Ovary (tissue), 9 donors: ENCODE measurements around the gene TCL1B. TPM values are rescaled to one million over a fixed set of nuclear protein-coding genes. Genes with fewer than 3 reads are reported as not detected.

ENCODE experiments used
- DNase-seq, 5 donors: peaks; one replicate each; pipeline ENCODE4 v3.0.0-alpha.2; 2019 to 2020
- H3K27ac ChIP-seq, 2 donors: fragments of 200-600 bp; one replicate each; pipeline versions ENCODE4 v1.5.1 to v1.8.0; 2019 to 2022
- H3K27me3 ChIP-seq: fragments of 200-600 bp; one replicate; pipeline ENCODE4 v1.8.0; 2022
- H3K36me3 ChIP-seq: fragments of 200-600 bp; sonication (generic); one replicate; pipeline ENCODE4 v1.5.1; 2019
- H3K4me1 ChIP-seq: one replicate; pipeline ENCODE4 v1.8.1; 2013; ENCODE audit warnings: mild to moderate bottlenecking, moderate library complexity; ENCODE audit not compliant: insufficient read depth
- H3K4me3 ChIP-seq: fragments of 200-600 bp; sonication (generic); one replicate; pipeline ENCODE4 v1.5.1; 2017
- H3K9me3 ChIP-seq, 2 donors: fragments of 200-600 bp in 1 of 2; sonication (generic) in 1 of 2; one replicate each; pipeline versions ENCODE4 v1.5.1 to v1.8.1; 2013 to 2019; ENCODE audit warnings: mild to moderate bottlenecking in 1 of 2, moderate library complexity in 1 of 2
- EP300 ChIP-seq: sonication (generic); formaldehyde crosslinking; IDR thresholded peaks from one replicate; pipeline ENCODE4 v1.6.1; 2017; ENCODE audit warnings: antibody characterized with exemption
- POLR2A ChIP-seq: fragments of 450-650 bp; IDR thresholded peaks from one replicate; pipeline ENCODE4 v1.6.1; 2017; ENCODE audit warnings: antibody characterized with exemption, mild to moderate bottlenecking, moderate library complexity
- WGBS, 3 donors: extraction: QIAGEN DNeasy Blood & Tissue Kit in 1 of 3; methylation state at CpG; one replicate each; pipeline versions ENCODE4 v1.1.5 to v1.1.7; 2013 to 2017; 5-methylcytosine and 5-hydroxymethylcytosine counted together
- intact Hi-C, 4 donors: fragments of 100-400 bp; cut with DNase I; formaldehyde crosslinking; loops; one replicate each; pipeline versions ENCODE4 v1.11.0 to v1.15.1; 2022 to 2023
- polyA plus RNA-seq, 2 donors: library from polyadenylated mRNA; stranded (reverse); fragments of 200-250 nt in 1 of 2; fragments of 350-450 nt in 1 of 2; fragmentation: Illumina TruSeq in 1 of 2; extraction: RNeasy Lipid Tissue Mini Kit (QIAGEN cat#74804) in 1 of 2; gene quantifications; one replicate each; pipeline ENCODE4 v1.2.3, GENCODE V29; 2013 to 2014
- total RNA-seq, 7 donors: library from RNA; depleted of rRNA in 2 of 7; stranded (reverse); fragments of >200 nt in 2 of 7; fragmentation: NEBNext Ultra II Directional in 3 of 7; extraction: Animal tissue kit (Norgen Biotek cat#: 25700) in 3 of 7; gene quantifications; one replicate each; pipeline versions ENCODE4 v1.1.0 to v1.2.4, GENCODE V29; 2016 to 2023
- TF ChIP-seq, protein P1 (sequence below), 3 donors: fragments of 450-650 bp in 2 of 3; fragments of 200-600 bp in 1 of 3; IDR thresholded peaks; one replicate each; pipeline versions ENCODE4 v1.5.1 to v1.8.0; 2016 to 2022; ENCODE audit warnings: antibody characterized with exemption in 3 of 3, mild to moderate bottlenecking in 1 of 3
- donor health status: DM: no; HTN: no; CAD: no; lungs with moderate emphysema.
- donor health status: DM: no; HTN: no; CAD: no.
- donor health status: Bipolar disorder and iron deficiency.
- donor health status: DM: yes; HTN: yes; CAD: no.
- donor health status: DM: no; HTN: no; CAD: no.
- donor health status: DM: yes; HTN: yes; CAD: no.

The TCL1B gene
- total and polyA plus RNA-seq, 9 donors: 0.07 TPM; not detected in 8

DNA sequence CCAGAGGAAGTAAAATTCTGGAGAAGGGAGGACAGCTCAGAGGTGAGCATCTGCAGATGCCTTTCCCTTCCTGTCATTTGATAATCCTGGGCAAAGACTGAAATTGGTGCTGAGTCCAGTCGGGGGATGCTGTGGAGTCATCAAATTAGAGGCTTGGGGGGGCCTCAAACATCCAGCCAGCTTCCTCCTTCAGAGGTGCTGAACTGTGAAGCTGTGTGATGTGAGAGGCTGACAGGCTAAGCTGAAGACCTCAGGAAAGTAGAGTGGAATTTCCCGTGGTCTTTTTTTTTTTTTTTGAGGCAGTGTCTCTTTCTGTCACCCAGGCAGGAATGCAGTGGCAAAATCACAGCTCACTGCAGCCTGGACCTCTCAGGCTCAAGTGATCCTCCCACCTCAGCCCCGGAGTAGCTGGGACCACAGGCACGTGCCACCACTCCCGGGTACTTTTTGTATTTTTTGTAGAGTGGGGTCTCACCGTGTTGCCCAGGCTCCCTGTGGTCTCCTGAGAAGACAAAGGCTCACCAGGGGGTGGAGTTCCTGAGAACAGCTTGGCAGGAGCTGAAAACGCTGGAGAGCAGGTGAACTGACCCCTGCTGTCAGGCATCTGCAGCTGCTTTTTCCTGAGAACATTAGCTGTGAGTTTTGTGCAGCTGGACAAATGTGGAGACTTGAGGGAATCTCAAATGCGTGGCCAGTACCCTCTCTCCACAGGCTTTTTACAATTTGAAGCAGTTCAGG lies 6.1 kb upstream of the TCL1B start:
- 14 to 20% (median 18%) methylated on average over 8 of the region's 8 CpGs for WGBS, 3 donors
- Histone ChIP-seq H3K27me3 (no peaks in the 10 kb centered on the region), H3K36me3 (no peaks in the 10 kb centered on the region), H3K9me3 (no peaks in the 10 kb centered on the region), H3K4me1 (no peaks in the 10 kb centered on the region), H3K27ac (no peak overlapping the region), H3K4me3 (no peak overlapping the region)
- TF ChIP-seq EP300: no peak
- TF ChIP-seq, protein P1, sequence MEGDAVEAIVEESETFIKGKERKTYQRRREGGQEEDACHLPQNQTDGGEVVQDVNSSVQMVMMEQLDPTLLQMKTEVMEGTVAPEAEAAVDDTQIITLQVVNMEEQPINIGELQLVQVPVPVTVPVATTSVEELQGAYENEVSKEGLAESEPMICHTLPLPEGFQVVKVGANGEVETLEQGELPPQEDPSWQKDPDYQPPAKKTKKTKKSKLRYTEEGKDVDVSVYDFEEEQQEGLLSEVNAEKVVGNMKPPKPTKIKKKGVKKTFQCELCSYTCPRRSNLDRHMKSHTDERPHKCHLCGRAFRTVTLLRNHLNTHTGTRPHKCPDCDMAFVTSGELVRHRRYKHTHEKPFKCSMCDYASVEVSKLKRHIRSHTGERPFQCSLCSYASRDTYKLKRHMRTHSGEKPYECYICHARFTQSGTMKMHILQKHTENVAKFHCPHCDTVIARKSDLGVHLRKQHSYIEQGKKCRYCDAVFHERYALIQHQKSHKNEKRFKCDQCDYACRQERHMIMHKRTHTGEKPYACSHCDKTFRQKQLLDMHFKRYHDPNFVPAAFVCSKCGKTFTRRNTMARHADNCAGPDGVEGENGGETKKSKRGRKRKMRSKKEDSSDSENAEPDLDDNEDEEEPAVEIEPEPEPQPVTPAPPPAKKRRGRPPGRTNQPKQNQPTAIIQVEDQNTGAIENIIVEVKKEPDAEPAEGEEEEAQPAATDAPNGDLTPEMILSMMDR (IDR thresholded peaks at IDR 0.05): no peak
- no peak for TF ChIP-seq POLR2A
- DNase-seq: no peak
- intact Hi-C loops: loop anchor here in 1 of 4 donors (5.0 kb wide), 1 partner anchor 118 kb away; no protein-coding TSS in a partner anchor

DNA sequence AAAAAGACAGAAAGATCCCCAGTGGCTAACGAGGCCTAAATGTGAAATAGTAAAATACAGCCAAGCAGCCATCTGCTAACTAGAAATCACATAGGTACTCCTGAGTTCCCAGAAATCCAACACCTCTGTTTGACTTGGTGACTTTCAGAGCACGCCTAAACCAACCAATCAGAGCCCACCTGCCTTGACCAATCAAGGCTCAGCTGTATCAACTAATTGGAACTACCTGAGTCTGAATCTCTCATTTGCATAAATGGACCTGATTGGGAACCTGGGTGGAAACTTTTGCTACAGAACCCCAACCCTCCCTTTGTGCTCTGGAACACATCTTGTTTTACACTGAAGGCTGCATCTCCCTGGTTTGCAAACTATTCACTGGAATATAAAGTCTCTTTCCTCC lies 5.1 kb upstream of the TCL1B start:
- 85 to 87% (median 86%) methylated on average over 2 of the region's 2 CpGs for WGBS, 3 donors
- intact Hi-C loops: loop anchor here in 1 of 4 donors (5.0 kb wide), 1 partner anchor 119 kb away; no protein-coding TSS in a partner anchor

DNA sequence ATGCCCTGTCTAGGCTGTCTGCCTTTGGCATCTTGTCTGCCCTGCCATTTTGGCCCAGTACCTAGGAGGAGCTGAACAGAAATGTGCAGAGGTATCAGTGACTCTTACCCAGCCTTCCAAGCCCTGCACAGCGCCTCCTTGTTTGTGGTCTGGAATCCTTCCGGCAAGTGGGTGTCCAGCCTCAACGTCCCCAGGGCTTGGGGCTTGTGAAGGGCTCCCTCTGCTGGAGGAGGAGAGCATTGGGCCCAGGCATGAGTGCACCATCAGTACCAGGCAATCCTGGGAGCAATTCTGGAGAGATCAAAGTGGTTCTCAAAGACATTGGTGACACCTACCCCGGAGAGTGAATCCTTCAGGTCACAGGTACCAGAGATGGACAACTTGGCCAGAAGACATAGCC lies 2.4 kb upstream of the TCL1B start:
- WGBS, 3 donors: 64 to 79% (median 74%) methylated on average over 4 of the region's 4 CpGs
- Histone ChIP-seq H3K27me3 (no peaks in the 10 kb centered on the region), H3K9me3 (no peaks in the 10 kb centered on the region), H3K36me3 (no peaks in the 10 kb centered on the region), H3K27ac (no peak overlapping the region), H3K4me1 (no peaks in the 10 kb centered on the region), H3K4me3 (no peak overlapping the region)
- intact Hi-C loops: loop anchor here in 1 of 4 donors (5.0 kb wide), 1 partner anchor 121 kb away; no protein-coding TSS in a partner anchor
- DNase-seq: no peak
- TF ChIP-seq EP300 (no peak), POLR2A (no peak)
- TF ChIP-seq, protein P1 (IDR thresholded peaks at IDR 0.05): no peak

More for the DNA sequence above, 5.1 kb upstream of the TCL1B start:
- TF ChIP-seq, protein P1 (IDR thresholded peaks at IDR 0.05): no peak
- TF ChIP-seq POLR2A (no peak), EP300 (no peak)
- no peak overlapping the region for H3K27ac ChIP-seq
- H3K4me1 ChIP-seq: no peaks in the 10 kb centered on the region
- no peaks in the 10 kb centered on the region for H3K9me3 ChIP-seq
- H3K36me3 ChIP-seq: no peaks in the 10 kb centered on the region
- no peak overlapping the region for H3K4me3 ChIP-seq
- H3K27me3 ChIP-seq: no peaks in the 10 kb centered on the region
- DNase-seq: no peak

DNA sequence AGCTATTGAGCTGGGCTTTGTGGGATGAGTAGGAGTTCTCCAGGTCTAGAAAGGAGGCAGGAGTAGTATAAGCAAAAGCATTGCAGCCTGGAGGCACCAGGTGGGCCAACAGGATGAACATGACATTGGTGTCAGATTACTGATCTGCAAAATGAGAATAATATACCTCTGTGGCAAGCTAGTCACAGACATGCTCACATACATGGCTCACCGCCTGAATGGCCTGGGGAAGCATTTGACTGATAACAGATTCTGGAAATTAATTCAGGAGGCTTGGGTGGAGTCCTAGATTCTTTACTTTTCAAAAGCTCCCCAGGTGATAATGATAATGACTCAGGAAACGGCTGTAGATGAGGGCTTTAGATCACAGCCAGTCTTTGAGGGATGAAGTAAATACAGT lies 709 bp downstream of the TCL1B start:
- Histone ChIP-seq H3K27ac (no peak overlapping the region), H3K9me3 (no peaks in the 10 kb centered on the region), H3K4me1 (no peaks in the 10 kb centered on the region), H3K4me3 (no peak overlapping the region), H3K36me3 (no peaks in the 10 kb centered on the region), H3K27me3 (no peaks in the 10 kb centered on the region)
- WGBS, 3 donors: 52 to 88% (median 74%) methylated on average over 2 of the region's 2 CpGs
- intact Hi-C loops: no loop called here
- TF ChIP-seq, protein P1 (IDR thresholded peaks at IDR 0.05): no peak
- TF ChIP-seq EP300: no peak
- DNase-seq: no peak
